HG03469 (cell line): Measurements from ENCODE around the gene GCH1.
"Not testable (repeated sequence)": the region's sequence is repeated elsewhere in the genome, so short reads cannot be mapped to it uniquely, and the experiment has no call there.

ENCODE experiments used
- ATAC-seq: cut with Tn5 transposase; IDR thresholded peaks from one replicate; pipeline ENCODE4 v1.9.1; 2021; ENCODE audit warnings: mild to moderate bottlenecking, moderate library complexity, moderate number of reproducible peaks; ENCODE audit not compliant: unreplicated experiment

Gene GCH1

DNA sequence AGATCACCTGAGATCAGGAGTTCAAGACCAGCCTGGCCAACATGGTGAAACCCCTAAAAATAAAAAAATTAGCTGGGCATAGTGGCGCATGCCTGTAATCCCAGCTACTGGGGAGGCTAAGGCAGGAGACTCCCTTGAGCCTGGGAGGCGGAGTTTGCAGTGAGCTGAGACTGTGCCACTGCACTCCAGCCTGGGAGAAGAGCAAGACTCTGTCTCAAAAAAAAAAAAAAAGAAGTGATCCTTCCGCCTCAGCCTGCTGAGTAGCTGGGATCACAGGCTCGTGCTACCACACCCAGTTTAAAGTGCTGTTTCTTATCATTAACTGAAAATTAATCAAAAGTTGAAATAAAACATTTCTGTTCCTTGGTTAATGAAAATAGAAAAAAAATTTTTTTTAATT lies 6.3 kb upstream of the GCH1 start:
- ATAC-seq = not testable (repeated sequence)

DNA sequence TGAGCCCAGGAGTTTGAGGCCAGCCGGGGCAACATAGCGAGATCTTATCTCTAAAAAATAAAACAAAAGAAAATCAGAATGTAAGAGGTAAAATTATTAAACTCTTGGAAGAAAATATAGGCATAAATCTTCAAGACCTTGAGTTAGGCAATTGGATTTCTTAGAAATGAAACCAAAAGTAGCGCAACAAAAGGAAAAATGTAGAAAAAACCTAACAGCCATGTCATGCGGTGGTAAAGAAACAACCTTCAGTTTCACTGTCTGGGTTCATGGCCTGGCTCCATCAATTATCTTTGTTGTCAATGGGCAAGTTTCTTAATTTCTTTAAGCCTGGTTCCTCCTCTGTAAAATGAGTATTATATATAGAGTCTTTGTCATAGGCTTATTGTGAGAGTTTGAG lies 5.6 kb upstream of the GCH1 start:
- no peak for ATAC-seq

DNA sequence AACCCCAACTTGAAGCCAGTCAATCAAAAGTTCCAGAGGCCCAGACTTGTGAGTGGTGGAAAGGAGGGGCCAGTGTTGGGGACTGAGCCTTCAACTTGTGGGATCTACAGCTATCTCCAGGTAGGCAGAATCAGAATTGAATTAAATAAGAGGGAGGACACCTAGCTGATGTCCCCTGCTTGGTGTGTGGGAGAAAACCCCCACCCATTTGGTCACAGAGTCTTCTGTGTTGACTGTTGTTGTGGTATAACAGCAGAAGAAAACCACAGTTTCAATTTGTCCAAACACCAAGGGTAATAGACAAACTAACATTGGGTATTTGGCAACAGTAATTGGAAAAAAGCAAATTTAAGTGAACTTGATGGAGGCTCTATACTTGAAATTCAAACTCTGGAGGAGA lies 3.4 kb upstream of the GCH1 start:
- no peak for ATAC-seq

DNA sequence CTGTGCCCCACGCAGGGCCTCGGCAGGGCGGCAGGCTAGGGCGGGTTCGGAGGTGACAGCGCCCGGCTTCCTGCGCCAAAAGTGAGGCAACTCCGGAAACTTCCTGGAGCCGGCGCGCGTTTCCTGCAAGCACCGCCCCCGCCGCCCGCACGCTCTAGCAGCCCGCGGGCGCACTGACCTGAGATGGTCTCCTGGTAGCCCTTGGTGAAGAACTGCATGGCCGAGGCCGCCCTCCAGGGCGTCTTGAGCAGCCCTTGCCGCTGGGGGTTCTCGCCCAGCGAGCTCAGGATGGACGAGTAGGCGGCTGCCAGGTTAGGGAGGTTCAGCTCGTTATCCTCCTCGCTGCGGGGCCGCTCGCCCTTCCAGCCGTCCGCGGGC lies 494 bp downstream of the GCH1 start:
- peak; percentile 38 for ATAC-seq

DNA sequence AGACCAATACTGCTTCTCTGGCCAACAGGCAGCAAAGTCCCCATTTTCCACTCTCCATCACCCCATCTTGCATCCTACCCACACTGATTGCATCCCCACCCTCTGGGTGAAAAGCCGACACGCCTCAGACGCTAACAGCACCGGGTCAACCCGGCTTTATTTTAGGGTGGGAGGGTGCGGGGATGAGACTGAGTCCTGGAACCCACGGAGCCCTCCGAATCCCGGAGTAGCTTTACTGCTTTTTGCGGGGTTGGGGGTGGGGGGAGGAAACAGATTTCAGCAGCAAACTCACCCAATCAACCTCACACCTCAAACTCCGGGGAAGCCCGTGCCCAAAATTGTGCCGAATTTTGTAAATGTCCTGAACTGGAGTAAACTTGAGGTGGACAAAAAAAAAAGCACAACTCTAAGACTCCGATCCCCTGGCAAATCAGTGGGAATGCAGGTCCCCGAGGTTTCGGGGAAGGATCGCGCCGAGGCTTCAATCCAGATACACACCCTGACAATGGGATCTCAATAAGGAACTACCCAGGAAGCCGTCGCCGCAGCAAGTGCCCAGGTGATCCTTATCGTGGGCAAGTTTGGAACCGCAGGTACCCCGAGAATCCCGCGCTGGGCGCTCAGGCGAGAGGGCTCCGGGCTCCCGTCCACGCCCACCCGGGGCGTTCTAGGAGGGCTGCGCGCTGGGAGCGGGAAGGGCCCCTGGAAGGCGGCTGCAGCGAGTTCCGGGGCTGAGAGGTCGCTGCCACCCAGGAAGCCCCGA lies 1.1 kb downstream of the GCH1 start:
- ATAC-seq = no peak

DNA sequence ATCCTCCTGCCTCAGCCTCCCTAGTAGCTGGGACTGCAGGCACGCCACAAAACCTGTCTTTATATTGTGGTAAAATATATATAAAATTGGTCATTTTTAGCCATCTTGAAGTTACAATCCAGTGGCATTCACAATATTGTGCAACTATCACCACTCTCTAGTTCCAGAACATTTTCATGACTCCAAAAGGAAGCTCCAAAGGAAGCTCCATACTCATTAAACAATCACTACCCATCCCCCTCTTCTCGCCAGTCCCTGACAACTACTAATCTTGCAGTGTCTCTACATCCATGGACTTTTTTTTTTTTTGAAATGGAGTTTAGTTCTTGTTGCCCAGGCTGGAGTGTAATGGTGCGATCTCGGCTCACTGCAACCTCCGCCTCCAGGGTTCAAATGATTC lies 3.1 kb downstream of the GCH1 start:
- ATAC-seq = no peak

DNA sequence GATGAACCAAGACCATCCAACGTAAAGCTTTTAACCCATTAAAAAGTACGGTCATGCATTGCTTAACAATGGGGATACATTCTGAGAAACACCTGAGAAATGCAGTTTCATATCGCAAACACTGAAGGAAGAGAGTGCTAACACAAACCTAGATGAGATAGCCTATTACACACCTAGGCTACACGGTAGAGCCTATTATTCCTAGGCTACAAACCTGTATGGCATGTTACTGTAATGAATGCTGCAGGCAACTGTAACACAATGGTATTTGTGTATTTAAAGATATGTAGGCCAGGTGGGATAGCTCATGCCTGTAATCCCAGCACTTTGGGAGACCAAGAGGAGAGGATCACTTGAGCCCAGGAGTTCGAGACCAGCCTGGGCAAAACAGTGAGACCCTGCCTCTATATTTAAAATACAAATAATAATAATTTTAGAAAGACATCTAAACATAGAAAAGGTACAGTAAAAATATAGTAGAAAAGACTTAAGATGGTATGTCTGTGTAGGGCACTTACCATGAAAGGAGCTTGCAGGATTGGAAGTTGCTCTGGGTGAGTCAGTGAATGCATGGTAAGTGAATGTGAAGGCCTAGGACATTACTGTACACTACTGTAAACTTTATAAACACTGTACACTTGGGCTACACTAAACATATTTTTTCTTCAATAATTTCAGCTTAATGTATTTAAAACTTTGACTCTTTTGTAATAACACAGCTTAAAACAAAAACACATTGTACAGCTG lies 4.6 kb downstream of the GCH1 start:
- not testable (repeated sequence) for ATAC-seq

DNA sequence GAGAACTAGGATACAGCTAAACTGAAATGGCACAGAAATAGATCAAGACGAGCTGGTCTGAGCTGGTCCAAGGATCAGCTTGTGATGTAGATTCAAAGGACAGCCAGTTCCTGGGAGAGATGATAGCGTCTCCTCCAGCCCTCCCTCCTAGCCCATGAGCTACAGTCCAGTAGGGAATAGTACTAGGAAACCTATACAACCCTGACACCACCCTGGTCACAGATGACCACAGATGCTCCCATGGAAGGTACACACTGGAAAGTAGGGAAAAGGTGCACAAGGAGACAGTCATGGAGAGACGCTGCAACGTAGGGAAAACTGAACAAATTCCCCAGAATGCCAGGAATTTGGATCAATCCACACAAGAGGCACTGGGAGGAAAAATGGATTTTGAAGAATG lies 6.9 kb downstream of the GCH1 start:
- ATAC-seq = no peak

DNA sequence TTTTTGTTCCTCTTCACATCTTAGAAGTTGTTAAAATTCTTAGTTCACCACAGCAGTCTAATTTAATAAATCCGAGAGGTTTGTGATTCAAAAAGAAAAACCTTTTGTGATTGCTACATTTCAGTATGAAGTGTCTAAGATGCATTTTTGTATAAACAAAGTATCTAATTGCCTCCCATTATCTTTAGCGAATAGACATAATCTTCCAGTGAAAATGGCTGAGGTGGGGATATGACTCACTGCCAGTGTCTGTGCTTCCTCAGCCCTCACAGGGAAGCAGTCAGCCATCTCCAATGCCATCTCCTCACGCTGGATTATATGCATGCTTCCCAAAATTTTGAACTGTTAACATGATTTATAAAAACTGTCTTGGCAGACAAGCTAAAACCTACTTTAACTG lies 7.6 kb downstream of the GCH1 start:
- no peak for ATAC-seq

DNA sequence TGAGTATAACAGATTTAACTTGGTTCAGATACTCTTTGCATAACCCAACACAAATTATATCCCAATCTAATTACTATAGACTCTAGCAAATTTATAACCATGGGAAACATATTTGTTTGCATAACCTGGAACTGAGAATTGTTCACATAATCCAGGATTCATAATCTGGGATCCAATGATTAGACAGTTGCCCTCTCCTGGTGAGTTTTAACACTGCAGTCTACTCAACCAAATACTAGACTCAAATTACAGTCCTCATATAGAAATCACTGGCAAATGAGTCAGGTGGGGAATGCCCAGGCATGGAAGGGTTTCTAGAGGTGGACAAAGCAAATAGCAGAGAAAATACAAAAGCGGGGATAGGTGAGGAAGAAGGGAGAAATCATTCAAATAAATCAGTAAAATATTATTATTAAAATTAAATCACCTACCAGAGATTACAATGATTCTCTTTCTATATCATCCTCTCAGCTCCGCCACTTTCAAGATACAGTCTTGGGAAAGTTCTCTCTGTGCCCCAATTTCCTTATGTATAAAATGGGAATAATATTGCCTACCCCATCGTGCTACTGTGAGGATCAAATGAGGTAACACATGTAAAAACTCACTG lies 9.4 kb downstream of the GCH1 start:
- no peak for ATAC-seq

DNA sequence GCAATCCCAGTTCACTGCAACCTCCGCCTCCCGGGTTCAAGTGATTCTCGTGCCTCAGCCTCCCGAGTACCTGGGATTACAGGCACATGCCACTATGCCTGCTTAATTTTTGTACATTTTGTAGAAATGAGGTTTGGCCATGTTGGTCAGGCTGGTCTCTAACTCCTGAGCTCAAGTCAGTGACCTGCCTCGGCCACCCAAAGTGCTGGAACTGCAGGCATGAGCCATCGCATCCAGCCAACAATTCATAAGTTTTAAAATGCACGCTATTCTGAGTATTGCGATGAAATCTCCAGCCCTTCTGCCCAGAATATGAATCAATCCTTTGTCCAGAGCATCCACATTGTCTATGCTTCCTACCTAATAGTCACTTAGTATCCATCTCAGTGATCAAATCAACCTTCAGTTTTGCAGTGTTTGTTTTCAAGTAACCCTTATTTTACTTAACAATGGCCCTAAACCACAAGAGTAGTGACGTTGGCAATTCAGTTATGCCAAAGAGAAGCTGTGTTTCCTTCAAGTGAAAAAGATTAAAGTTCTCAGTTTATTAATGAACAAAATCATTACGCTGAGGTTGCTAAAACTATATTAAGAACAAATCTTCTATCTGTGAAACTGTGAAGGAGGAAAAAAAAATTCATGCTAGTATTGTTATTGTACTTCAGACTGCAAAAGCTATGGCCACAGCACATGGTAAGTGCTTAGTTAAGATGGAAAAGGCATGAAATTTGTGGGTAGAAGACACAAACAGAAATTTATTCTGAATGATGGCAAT lies 11.0 kb downstream of the GCH1 start:
- no peak for ATAC-seq

DNA sequence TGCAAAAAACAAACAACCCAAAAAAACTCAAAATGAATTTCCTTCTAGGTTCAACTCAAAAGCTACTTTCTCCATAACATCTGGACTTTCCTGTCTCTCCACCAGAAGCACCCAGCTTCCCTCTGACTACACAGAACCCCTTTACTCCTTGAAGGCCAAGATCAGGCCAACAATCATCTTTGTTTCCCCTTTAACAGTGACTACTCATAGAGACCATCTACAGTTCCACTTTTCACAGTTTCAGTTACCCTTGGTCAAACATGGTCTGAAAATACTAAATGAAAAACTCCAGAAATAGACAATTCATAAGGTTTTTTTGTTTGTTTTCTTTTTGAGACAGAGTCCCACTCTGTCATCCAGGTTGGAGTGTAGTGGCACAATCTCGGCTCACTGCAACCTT lies 11.8 kb downstream of the GCH1 start:
- ATAC-seq = peak; percentile 64

DNA sequence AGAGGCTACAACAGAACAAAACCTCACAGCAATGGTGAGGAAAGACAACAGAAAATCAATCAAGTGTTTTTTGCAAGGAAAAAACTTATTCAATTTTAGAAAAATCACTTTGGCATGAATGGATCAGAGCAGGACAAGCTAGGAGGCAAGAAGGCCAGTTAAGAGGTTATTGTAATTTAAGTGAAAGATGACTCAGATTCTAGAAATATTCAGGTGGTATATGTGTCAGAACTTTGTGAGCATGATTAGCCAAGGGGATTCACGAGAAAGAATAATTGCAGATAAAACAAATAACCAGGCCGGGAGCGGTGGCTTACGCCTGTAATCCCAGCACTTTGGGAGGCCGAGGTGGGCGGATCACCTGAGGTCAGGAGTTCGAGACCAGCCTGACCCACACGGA lies 12.7 kb downstream of the GCH1 start:
- no peak for ATAC-seq

DNA sequence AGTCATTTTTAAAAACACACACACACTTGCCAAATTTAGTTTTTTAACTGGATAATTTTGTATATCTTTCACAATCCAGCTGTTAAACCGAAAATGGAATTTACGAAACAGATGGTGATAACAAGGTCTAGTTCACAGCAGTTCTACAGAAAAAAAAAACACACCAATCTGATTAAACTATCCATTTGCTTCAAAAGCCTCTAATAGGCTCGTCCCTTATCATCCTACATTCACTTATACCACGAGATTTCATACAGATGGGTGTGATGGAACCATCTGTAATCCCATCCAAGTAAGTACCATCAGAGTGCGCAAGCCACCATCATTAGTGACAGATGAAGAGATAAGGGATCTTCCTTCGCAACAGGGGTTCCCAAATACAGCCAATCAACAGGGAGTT lies 20.1 kb downstream of the GCH1 start:
- no peak for ATAC-seq

DNA sequence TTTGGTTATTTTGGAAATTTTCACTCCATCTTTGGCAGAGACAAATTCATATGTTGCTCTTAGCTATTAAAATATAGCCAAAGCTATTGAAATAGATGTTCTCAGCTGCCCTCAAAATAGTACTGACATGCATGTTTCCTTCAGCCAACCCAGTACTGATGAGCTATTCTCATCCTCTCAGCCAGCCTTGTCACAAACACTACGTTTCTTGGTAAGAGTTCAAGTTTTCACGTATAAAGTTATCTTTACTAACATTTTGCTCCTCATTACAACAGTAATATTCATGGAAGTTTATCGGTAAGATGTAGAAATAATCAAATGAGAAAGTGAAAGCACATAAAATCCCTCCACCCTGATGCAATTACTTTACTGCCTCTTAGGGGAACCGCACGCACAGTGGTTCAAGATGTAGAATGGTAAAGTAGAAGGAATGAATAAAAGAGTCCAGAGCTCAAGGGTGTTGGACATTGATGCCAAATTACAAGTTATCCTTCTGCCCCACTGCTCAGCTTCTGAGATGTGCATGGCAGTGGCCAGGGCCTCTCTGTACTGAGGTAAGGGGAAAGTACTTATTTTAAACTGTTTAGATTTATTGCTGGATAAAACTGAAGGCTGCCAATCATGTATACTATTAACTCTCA lies 20.7 kb downstream of the GCH1 start:
- no peak for ATAC-seq

DNA sequence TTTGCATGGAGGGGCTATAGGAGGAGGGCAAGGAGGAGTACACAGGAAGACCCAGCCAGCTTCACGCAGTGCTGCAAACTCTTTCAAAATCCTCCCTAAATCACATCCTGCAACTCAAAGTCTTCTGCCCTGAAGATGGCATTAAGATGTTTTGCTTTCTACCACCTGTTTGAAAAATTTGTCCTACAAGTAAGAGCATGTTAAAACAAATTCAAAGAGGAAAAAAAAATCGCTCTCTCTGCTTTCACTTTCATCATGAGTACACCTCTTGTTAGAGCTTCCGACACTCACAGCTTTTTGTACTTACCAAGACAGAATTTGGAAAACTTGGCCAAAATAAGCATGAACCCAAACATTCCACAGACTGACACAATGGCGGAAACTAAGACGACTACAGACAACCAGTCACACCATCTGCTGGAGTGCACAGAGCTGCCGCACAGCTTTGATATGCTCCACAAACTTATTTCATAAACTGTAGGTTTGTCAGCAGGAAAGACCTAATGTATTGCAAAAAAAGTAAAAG lies 21.3 kb downstream of the GCH1 start:
- ATAC-seq = no peak

DNA sequence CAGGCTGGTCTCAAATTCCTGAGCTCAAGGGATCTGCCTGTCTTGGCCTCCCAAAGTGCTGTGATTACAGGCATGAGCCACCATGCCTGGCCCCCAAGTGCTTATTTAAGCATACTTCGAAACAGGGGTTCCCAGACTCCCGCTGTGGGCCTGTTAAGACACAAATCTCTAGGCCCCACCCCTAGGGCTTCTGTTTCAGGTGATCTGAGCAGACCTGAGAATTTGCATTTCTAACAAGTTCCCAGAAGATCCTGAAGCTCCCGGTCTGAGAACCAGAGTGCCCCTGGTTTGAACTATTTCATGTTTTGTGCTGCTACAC lies 25.0 kb downstream of the GCH1 start:
- ATAC-seq = no peak

DNA sequence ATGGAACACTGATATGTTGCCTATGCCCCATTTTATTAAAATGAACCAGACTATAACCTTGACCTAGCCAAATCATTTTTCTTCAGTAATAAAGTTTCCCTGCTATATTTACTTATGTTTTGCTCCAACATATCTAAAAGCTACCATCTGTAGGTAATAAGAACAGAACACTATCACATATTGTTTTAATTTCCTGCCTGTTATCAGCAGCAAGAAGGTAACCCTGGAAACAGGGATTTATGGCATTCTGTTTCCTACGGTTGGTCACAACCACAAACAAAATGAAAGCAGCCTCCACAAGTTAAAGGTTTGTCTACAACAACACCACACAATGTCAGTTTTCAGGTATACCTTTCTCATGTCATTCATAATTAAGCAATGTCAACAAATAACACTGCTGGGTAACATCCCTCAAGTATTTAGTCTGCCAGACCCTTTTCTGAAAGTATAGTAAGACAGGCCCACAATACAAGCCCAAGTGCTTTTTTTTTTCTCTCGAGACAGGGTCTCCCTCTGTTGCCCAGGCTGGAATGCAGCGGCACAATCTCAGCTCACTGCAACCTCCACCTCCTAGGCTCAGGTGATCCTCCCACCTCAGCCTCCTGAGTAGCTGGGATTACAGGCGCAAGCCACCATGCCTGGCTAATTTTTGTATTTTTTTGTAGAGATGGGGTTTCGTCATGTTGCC lies 25.5 kb downstream of the GCH1 start:
- ATAC-seq = no peak

DNA sequence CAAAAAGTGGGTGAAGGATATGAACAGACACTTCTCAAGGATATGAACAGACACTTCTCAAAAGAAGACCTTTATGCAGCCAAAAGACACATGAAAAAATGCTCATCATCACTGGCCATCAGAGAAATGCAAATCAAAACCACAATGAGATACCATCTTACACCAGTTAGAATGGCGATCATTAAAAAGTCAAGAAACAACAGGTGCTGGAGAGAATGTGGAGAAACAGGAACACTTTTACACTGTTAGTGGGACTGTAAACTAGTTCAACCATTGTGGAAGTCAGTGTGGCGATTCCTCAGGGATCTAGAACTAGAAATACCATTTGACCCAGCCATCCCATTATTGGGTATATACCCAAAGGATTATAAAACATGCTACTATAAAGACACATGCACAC lies 27.0 kb downstream of the GCH1 start:
- ATAC-seq = not testable (repeated sequence)
